IMR-90 (cell line): ENCODE measurements around the gene PCNX4. TPM values are rescaled to one million over a fixed set of nuclear protein-coding genes. Genes with fewer than 3 reads are reported as not detected.

Source experiments
- ATAC-seq: fragments of 200-7000 bp; cut with Tn5 transposase; 2 replicates; pipeline ENCODE4 v1.9.1; 2020; ENCODE audit warnings: low read depth, mild to moderate bottlenecking, moderate library complexity
- BruUV-seq: library from RNA; stranded (reverse); fragments of 400-500 nt; replicated peaks from 2 replicates; lab custom pipeline; 2021; lab: Mats Ljungman, UMichigan
- CTCF ChIA-PET: fragments of 300-600 bp; formaldehyde crosslinking; extraction: SDS; loops from one replicate; lab custom pipeline; 2021; ENCODE audit warnings: antibody characterized with exemption; lab: Yijun Ruan, JAX
- POLR2A ChIA-PET: fragments of 300-600 bp; sonication (Branson Sonifier 250); formaldehyde crosslinking; loops from one replicate; lab custom pipeline; 2022; ENCODE audit warnings: antibody characterized with exemption; ENCODE audit not compliant: unreplicated experiment; lab: Charles Lee
- DNase-seq: peaks from one replicate; pipeline ENCODE4 v3.0.0; 2013
- H2AFZ ChIP-seq: replicated peaks from 2 replicates; pipeline ENCODE3; 2013; ENCODE audit warnings: low read length, mild to moderate bottlenecking; ENCODE audit not compliant: poor library complexity
- H2AK5ac ChIP-seq: 2 replicates; pipeline ENCODE4 v1.6.1; 2013; ENCODE audit warnings: low read depth, low read length, inconsistent platforms
- H2AK9ac ChIP-seq: replicated peaks from 2 replicates; pipeline ENCODE3; 2013; ENCODE audit warnings: mild to moderate bottlenecking, low read depth, low read length, moderate library complexity; ENCODE audit not compliant: poor library complexity
- H2BK120ac ChIP-seq: 2 replicates; pipeline ENCODE4 v1.6.1; 2013; ENCODE audit warnings: low read depth, low read length, inconsistent platforms
- H2BK15ac ChIP-seq: 3 replicates; pipeline ENCODE4 v1.6.1; 2013; ENCODE audit warnings: low read depth, low read length, inconsistent platforms
- H2BK20ac ChIP-seq: 2 replicates; pipeline ENCODE4 v1.6.1; 2013; ENCODE audit warnings: low read depth, mild to moderate bottlenecking, inconsistent platforms, low read length, moderate library complexity
- H2BK5ac ChIP-seq: 2 replicates; pipeline ENCODE4 v1.6.1; 2013; ENCODE audit warnings: mild to moderate bottlenecking, low read depth, low read length, inconsistent platforms; ENCODE audit not compliant: poor library complexity, severe bottlenecking
- H3K14ac ChIP-seq: replicated peaks from 2 replicates; pipeline ENCODE4 v1.6.1; 2013; ENCODE audit warnings: low read depth, low read length, inconsistent platforms
- H3K18ac ChIP-seq: 2 replicates; pipeline ENCODE4 v1.6.1; 2013; ENCODE audit warnings: low read depth, low read length, control low read depth
- H3K23ac ChIP-seq: 2 replicates; pipeline ENCODE4 v1.6.1; 2013; ENCODE audit warnings: low read depth, low read length, inconsistent platforms
- H3K27ac ChIP-seq: 2 replicates; pipeline ENCODE4 v1.5.1; 2013; ENCODE audit warnings: mild to moderate bottlenecking, control low read depth, low read length; ENCODE audit not compliant: insufficient read depth
- H3K27me3 ChIP-seq: 2 replicates; pipeline ENCODE4 v1.6.1; 2013; ENCODE audit warnings: low read length; ENCODE audit not compliant: control insufficient read depth, insufficient read depth
- H3K36me3 ChIP-seq: 2 replicates; pipeline ENCODE4 v1.6.1; 2013; ENCODE audit warnings: low read length, mixed read lengths; ENCODE audit not compliant: control insufficient read depth, insufficient read depth
- H3K4ac ChIP-seq: 2 replicates; pipeline ENCODE4 v1.6.1; 2013; ENCODE audit warnings: low read depth, low read length, inconsistent platforms
- H3K4me1 ChIP-seq: 2 replicates; pipeline ENCODE4 v1.6.1; 2013; ENCODE audit warnings: low read length, mixed read lengths; ENCODE audit not compliant: control insufficient read depth, insufficient read depth
- H3K4me2 ChIP-seq: 2 replicates; pipeline ENCODE4 v1.6.1; 2013; ENCODE audit warnings: low read depth, mild to moderate bottlenecking, control low read depth, low read length, moderate library complexity
- H3K4me3 ChIP-seq: 2 replicates; pipeline ENCODE4 v1.5.1; 2013; ENCODE audit warnings: low read depth, mild to moderate bottlenecking, control low read depth, low read length, moderate library complexity; ENCODE audit not compliant: insufficient read depth
- H3K56ac ChIP-seq: 2 replicates; pipeline ENCODE4 v1.6.1; 2013; ENCODE audit warnings: low read length, inconsistent platforms; ENCODE audit not compliant: insufficient read depth; ENCODE audit errors: extremely low read depth
- H3K79me1 ChIP-seq, 2 experiments: 2 replicates each; pipeline ENCODE4 v1.6.1; 2013; ENCODE audit warnings: low read length in 2 of 2, inconsistent platforms in 1 of 2, low read depth in 1 of 2
- H3K9ac ChIP-seq: 2 replicates; pipeline ENCODE4 v1.6.1; 2013; ENCODE audit warnings: low read depth, low read length, control low read depth
- H3K9me1 ChIP-seq: 2 replicates; pipeline ENCODE4 v1.6.1; 2013; ENCODE audit warnings: low read length, inconsistent platforms; ENCODE audit not compliant: insufficient read depth
- H3K9me3 ChIP-seq: 2 replicates; pipeline ENCODE4 v1.6.1; 2013; ENCODE audit warnings: low read length; ENCODE audit not compliant: control insufficient read depth, insufficient read depth
- H4K20me1 ChIP-seq: 2 replicates; pipeline ENCODE4 v1.6.1; 2013; ENCODE audit warnings: low read length, inconsistent platforms; ENCODE audit not compliant: insufficient read depth
- H4K5ac ChIP-seq: 2 replicates; pipeline ENCODE4 v1.6.1; 2013; ENCODE audit warnings: mild to moderate bottlenecking, low read depth, low read length, control low read depth
- H4K8ac ChIP-seq, 2 experiments: 2 replicates each; pipeline ENCODE4 v1.6.1; 2013; ENCODE audit warnings: low read depth in 2 of 2, low read length in 2 of 2, control low read depth in 1 of 2, inconsistent platforms in 1 of 2
- H4K91ac ChIP-seq: 2 replicates; pipeline ENCODE4 v1.6.1; 2013; ENCODE audit warnings: low read depth, low read length, inconsistent platforms; ENCODE audit not compliant: insufficient read depth
- CEBPB ChIP-seq: IDR thresholded peaks from 2 replicates; pipeline ENCODE4 v1.6.1; 2012; ENCODE audit warnings: low read depth, low read length, improper control_type of control experiment
- MAFK ChIP-seq: IDR thresholded peaks from 2 replicates; pipeline ENCODE4 v1.6.1; 2012; ENCODE audit warnings: low read depth, low read length, improper control_type of control experiment
- RAD21 ChIP-seq: IDR thresholded peaks from 2 replicates; pipeline ENCODE4 v1.6.1; 2012; ENCODE audit warnings: low read length, improper control_type of control experiment
- RCOR1 ChIP-seq: IDR thresholded peaks from 2 replicates; pipeline ENCODE4 v1.6.1; 2012; ENCODE audit warnings: mild to moderate bottlenecking, low read length, improper control_type of control experiment; ENCODE audit not compliant: insufficient replicate concordance
- SMC3 ChIP-seq: fragments of 150-350 bp; IDR thresholded peaks from 2 replicates; pipeline ENCODE4 v1.6.1; 2016; ENCODE audit warnings: low read depth, mild to moderate bottlenecking, antibody characterized with exemption, low read length, moderate library complexity
- WGBS, 2 experiments: methylation state at CpG; one replicate each; pipeline versions ENCODE4 v1.1.5 to v1.1.7; 2013; ENCODE audit warnings: missing lambda C conversion rate in 2 of 2; ENCODE audit not compliant: insufficient read length in 1 of 2; ENCODE audit errors: extremely low coverage in 2 of 2; 5-methylcytosine and 5-hydroxymethylcytosine counted together
- dilution Hi-C: fragments of 300-500 bp; cut with HindIII; formaldehyde crosslinking; loops from one replicate; pipeline ENCODE4 v1.14.3; 2018; ENCODE audit warnings: low sequenced_read_pairs; ENCODE audit not compliant: unreplicated experiment
- in situ Hi-C: fragments of 300-500 bp; cut with MboI; formaldehyde crosslinking; loops from 3 replicates; pipeline ENCODE4 v1.14.3; 2019; ENCODE audit warnings: low sequenced_read_pairs, inconsistent platforms, mixed read lengths
- intact Hi-C: fragments of 100-400 bp; cut with micrococcal nuclease; formaldehyde crosslinking; loops from 2 replicates; pipeline ENCODE4 v1.10.0; 2022
- polyA plus RNA-seq, 3 experiments: library from polyadenylated mRNA; depleted of rRNA; stranded (reverse); fragments of >200 nt; gene quantifications; 2 replicates each; pipeline ENCODE4 v1.2.3, GENCODE V29; 2012; ENCODE audit warnings: low replicate concordance in 1 of 3
- total RNA-seq: library from RNA; depleted of rRNA; stranded (reverse); fragments of >200 nt; gene quantifications from 2 replicates; pipeline ENCODE4 v1.2.3, GENCODE V29; 2012

Gene PCNX4
- total and polyA plus RNA-seq, 2 of the 4 experiments (the other 2 are of a cell fraction), result 55.4 to 128 TPM

GRCh38 chr14:60164404-60164711 is 72.6 kb downstream of the PCNX4 start:
- dilution Hi-C loops, result no loop called here
- in situ Hi-C loops, result loop anchor here (5.0 kb wide), 1 partner anchor 72 kb away; the partner anchor contains the start of gene PCNX4
- peak overlapping the region; percentile 46 to 72; a peak in 3 of 4 replicates for H4K8ac ChIP-seq
- DNase-seq, result no peak
- no peak for ATAC-seq
- peak overlapping the region; percentile 98 for H3K4me3 ChIP-seq
- peak overlapping the region; percentile 68 for H3K14ac ChIP-seq
- H3K36me3 ChIP-seq, result peaks cover 3% of the 10 kb centered on the region; the same call in 1 of the 2 replicates
- peaks cover 6% of the 10 kb centered on the region for H3K4me1 ChIP-seq
- H3K79me1 ChIP-seq, result peaks cover 12 to 31% of the 10 kb centered on the region in 2 experiments
- ChIA-PET CTCF (interaction anchor here (0.9 kb wide), 1 partner anchor 102 kb away, joined by 7 read pairs; no protein-coding TSS in a partner anchor), POLR2A (no interaction called here)
- peak overlapping the region; percentile 83 for H3K4me2 ChIP-seq
- no peaks in the 10 kb centered on the region for H3K27me3 ChIP-seq
- H2BK20ac ChIP-seq, result no peak overlapping the region
- intact Hi-C loops, result no loop called here
- TF ChIP-seq SMC3 (no peak), MAFK (no peak), CEBPB (peak; percentile 75), RCOR1 (no peak), RAD21 (no peak)
- peak overlapping the region; percentile 87 for H3K9ac ChIP-seq
- no peak overlapping the region for H2BK120ac ChIP-seq
- H2BK15ac ChIP-seq, result no peak overlapping the region
- H3K4ac ChIP-seq, result peak overlapping the region; percentile 43
- H3K18ac ChIP-seq, result peak overlapping the region; percentile 61
- peak overlapping the region; percentile 60; the same call in 1 of the 2 replicates for H4K91ac ChIP-seq
- WGBS, 2 experiments, result 0% methylated on average over 1 of the region's 5 CpGs; no CpG with 5 or more reads in 1 of the 2 experiments
- H3K9me3 ChIP-seq, result no peaks in the 10 kb centered on the region
- peaks cover 5% of the 10 kb centered on the region; the same call in 1 of the 2 replicates for H3K9me1 ChIP-seq
- H2AK5ac ChIP-seq, result no peak overlapping the region
- H3K56ac ChIP-seq, result peak overlapping the region; percentile 71
- peak overlapping the region; percentile 84 for H2BK5ac ChIP-seq
- H2AFZ ChIP-seq, result peak overlapping the region; percentile 98
- no peak overlapping the region for H2AK9ac ChIP-seq
- peak overlapping the region; percentile 82 for H3K27ac ChIP-seq
- H3K23ac ChIP-seq, result peak overlapping the region; percentile 49
- peak overlapping the region; percentile 66; the same call in 1 of the 2 replicates for H4K5ac ChIP-seq
- BruUV-seq, result no TSS peak
- no peaks in the 10 kb centered on the region for H4K20me1 ChIP-seq
